Right cardiac atrium (tissue), 5 donors: ENCODE data around the gene FCN1. TPM values are rescaled to one million over a fixed set of nuclear protein-coding genes. Genes with fewer than 3 reads are reported as not detected.

ENCODE experiments used
- ATAC-seq, 2 donors: fragments of 200-7000 bp; cut with Tn5 transposase; one replicate each; pipeline versions ENCODE4 v1.8.0 to v1.9.1; 2020; ENCODE audit warnings: moderate library complexity in 2 of 2, mild to moderate bottlenecking in 1 of 2
- DNase-seq, 3 donors: peaks; one replicate each; pipeline ENCODE4 v3.0.0-alpha.2; 2020
- H3K27ac ChIP-seq: one replicate; pipeline ENCODE4 v1.5.1; 2013; ENCODE audit warnings: mild to moderate bottlenecking, low read length, control low read depth, moderate library complexity
- H3K27me3 ChIP-seq: one replicate; pipeline ENCODE4 v1.6.1; 2013; ENCODE audit not compliant: control insufficient read depth, insufficient read depth
- H3K4me1 ChIP-seq: one replicate; pipeline ENCODE4 v1.6.1; 2013; ENCODE audit warnings: low read length; ENCODE audit not compliant: control insufficient read depth, insufficient read depth
- H3K4me3 ChIP-seq: one replicate; pipeline ENCODE4 v1.5.1; 2013; ENCODE audit warnings: low read length, control low read depth
- H3K9me3 ChIP-seq: one replicate; pipeline ENCODE4 v1.6.1; 2013; ENCODE audit warnings: low read length; ENCODE audit not compliant: control insufficient read depth
- WGBS: extraction: QIAGEN DNeasy Blood & Tissue Kit; methylation state at CpG from one replicate; pipeline ENCODE4 v1.1.7; 2013; 5-methylcytosine and 5-hydroxymethylcytosine counted together
- intact Hi-C, 4 donors: fragments of 100-400 bp; cut with DNase I; formaldehyde crosslinking; loops; one replicate each; pipeline versions ENCODE4 v1.11.0 to v1.14.0; 2022 to 2023
- polyA plus RNA-seq: library from polyadenylated mRNA; stranded (reverse); fragments of 200-250 nt; gene quantifications from one replicate; pipeline ENCODE4 v1.2.3, GENCODE V29; 2013
- total RNA-seq, 4 donors: library from RNA; stranded (reverse); fragmentation: NEBNext Ultra II Directional; extraction: Animal tissue kit (Norgen Biotek cat#: 25700); gene quantifications; one replicate each; pipeline ENCODE4 v1.2.1, GENCODE V29; 2021
- donor health status: healthy with polysubstance abuse.
- donor health status: DM: no; HTN: yes; CAD: no.
- donor health status: DM: no; HTN: no; CAD: no.
- donor health status: DM: no; HTN: yes; CAD: no; lungs with severe emphysema.
- donor health status: DM: yes; HTN: yes; CAD: no.

Gene FCN1
- total and polyA plus RNA-seq, 5 donors = 1.4 to 6.0 (median 2.5) TPM

GRCh38 chr9:134935701-134936345 lies 18.1 kb upstream of the FCN1 start:
- Histone ChIP-seq H3K27ac (no peak overlapping the region), H3K4me1 (no peaks in the 10 kb centered on the region), H3K4me3 (no peak overlapping the region), H3K9me3 (no peaks in the 10 kb centered on the region), H3K27me3 (no peaks in the 10 kb centered on the region)
- WGBS = 81% methylated on average over 27 of the region's 27 CpGs
- ATAC-seq = no peak
- intact Hi-C loops = no loop called here
- DNase-seq = peak in 1 of 3 donors; percentile 7

GRCh38 chr9:134935056-134935640 lies 17.4 kb upstream of the FCN1 start:
- Histone ChIP-seq H3K27ac (no peak overlapping the region), H3K27me3 (no peaks in the 10 kb centered on the region), H3K9me3 (no peaks in the 10 kb centered on the region), H3K4me3 (no peak overlapping the region), H3K4me1 (no peaks in the 10 kb centered on the region)
- intact Hi-C loops = no loop called here
- DNase-seq (peak in 1 of 3 donors; percentile 23), ATAC-seq (no peak)
- 65% methylated on average over 17 of the region's 17 CpGs for WGBS

DNA sequence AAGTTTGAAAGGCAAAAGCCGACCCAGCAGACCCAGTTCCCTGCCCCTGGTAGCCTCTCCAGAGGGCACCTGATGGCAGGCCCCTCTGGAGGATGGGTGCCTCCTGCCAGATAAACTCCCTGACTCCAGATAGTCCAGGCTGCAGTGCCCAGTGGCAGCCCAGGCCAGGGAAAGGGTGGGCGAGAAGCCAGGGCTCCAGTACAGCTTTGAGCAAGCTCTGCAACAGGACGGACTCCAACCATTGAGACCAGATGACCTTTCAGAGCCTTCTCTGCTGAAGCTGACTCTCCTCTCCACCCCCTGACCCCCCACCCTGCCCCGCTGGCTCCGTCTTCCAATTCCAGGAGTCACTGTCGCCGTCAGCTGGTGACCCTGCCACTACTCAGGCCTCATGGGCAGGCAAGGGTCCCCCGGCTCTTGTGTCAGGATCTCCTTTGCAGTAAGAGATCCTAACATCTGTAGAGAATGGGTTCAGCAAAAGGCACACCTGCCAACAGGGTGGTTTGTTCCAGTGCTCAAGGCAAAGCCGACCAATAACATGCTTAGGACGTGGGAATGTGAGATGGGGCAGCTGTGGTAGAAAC lies 15.5 kb upstream of the FCN1 start:
- Histone ChIP-seq H3K27me3 (no peaks in the 10 kb centered on the region), H3K4me3 (no peak overlapping the region), H3K9me3 (no peaks in the 10 kb centered on the region), H3K4me1 (no peaks in the 10 kb centered on the region), H3K27ac (no peak overlapping the region)
- intact Hi-C loops = no loop called here
- DNase-seq (peak in 2 of 3 donors; percentile 31 to 35), ATAC-seq (no peak)
- 86% methylated on average over 10 of the region's 10 CpGs for WGBS

DNA sequence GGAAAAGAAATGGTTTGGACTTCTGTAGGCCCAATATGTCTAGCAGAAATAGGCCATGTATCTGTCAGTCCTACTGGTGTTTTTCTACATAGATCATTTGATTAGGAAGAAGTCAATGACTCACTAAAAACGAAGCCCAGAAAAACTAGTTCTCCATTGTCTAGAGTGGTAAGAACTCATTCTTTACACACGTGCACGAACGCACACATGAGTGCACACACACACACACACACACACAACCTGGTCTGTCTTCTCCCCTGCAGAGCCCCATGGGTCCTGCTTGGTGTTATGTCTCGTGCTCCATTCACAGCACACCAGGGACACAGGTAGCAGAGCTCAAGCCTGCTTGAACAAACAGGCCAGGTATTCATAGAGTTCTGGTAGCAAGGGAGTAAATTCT lies 14.9 kb upstream of the FCN1 start:
- 93% methylated on average over 5 of the region's 5 CpGs for WGBS
- no peak overlapping the region for H3K4me3 ChIP-seq
- no peaks in the 10 kb centered on the region for H3K4me1 ChIP-seq
- no peak overlapping the region for H3K27ac ChIP-seq
- no peak for ATAC-seq
- DNase-seq = no peak
- no peaks in the 10 kb centered on the region for H3K27me3 ChIP-seq
- intact Hi-C loops = no loop called here
- H3K9me3 ChIP-seq = no peaks in the 10 kb centered on the region

GRCh38 chr9:134932171-134932570 lies 14.5 kb upstream of the FCN1 start:
- Histone ChIP-seq H3K27ac (no peak overlapping the region), H3K4me3 (no peak overlapping the region), H3K4me1 (no peaks in the 10 kb centered on the region), H3K9me3 (no peaks in the 10 kb centered on the region), H3K27me3 (no peaks in the 10 kb centered on the region)
- no peak for ATAC-seq
- WGBS = 95% methylated on average over 12 of the region's 12 CpGs
- DNase-seq = no peak
- intact Hi-C loops = no loop called here

DNA sequence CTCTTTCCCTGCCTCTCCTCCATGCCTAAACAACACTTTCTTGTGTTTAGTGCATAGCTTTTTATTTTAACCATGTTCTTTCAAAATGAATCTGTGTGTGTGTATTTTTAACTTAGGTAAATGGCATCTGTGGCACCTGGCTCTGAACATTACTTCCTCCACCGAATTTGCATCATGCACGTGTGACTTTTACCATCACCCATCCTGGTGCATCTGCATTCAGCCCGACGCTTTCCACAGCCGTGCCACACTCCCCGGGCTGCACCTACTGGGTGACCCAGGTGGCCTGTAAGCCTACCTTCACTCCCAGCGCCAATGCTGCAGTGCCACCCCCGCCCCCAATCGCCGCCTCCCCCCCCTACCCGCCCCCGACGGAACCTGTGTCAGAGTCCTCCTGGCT lies 12.7 kb upstream of the FCN1 start:
- Histone ChIP-seq H3K27ac (no peak overlapping the region), H3K4me3 (no peak overlapping the region), H3K4me1 (no peaks in the 10 kb centered on the region), H3K9me3 (no peaks in the 10 kb centered on the region), H3K27me3 (no peaks in the 10 kb centered on the region)
- no peak for ATAC-seq
- WGBS = 84% methylated on average over 13 of the region's 13 CpGs
- intact Hi-C loops = no loop called here
- peak in 2 of 3 donors; percentile 14 to 50 for DNase-seq

GRCh38 chr9:134929193-134930158 lies 11.8 kb upstream of the FCN1 start:
- ATAC-seq (peak; percentile 79 to 83), DNase-seq (peak; percentile 56 to 74 (median 73))
- H3K27ac ChIP-seq = no peak overlapping the region
- intact Hi-C loops = no loop called here
- H3K9me3 ChIP-seq = no peaks in the 10 kb centered on the region
- no peak overlapping the region for H3K4me3 ChIP-seq
- no peaks in the 10 kb centered on the region for H3K27me3 ChIP-seq
- no peaks in the 10 kb centered on the region for H3K4me1 ChIP-seq
- 69% methylated on average over 13 of the region's 13 CpGs for WGBS

DNA sequence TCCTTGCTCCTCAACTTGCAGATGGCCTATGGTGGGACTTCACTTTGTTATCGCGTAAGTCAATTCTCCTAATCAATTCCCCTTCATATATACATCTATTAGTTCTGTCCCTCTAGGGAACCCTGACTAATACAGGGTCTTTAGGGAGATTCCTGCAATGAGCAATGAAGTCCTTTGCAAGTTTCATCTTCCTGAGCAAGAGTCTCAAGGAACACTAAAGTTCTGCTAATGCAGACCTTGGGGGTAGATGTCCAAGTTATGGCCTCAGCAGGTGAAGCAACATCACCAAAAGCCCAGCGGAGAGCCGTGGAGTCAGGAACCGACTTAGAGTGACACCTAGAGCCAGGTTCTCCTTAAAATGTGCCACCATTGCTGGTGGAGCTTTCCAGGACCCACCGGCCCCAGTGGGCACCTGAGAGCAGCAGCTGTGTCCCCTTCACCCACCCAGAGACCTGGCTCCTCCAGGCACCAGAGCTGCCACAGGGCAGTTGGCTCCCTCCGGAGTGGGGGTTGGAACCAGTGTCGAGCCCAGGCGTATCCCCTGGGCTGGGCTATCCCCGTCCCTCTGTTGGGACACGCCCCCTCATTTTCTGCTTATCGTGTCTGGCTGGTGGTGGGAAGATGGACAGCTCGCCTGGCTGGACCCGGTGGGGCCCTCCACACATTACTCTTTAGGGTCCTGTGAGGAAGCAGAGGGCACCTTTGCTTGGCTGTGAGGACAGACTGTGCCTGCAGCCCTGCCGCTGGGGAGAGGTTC lies 10.9 kb upstream of the FCN1 start:
- Histone ChIP-seq H3K27me3 (no peaks in the 10 kb centered on the region), H3K4me1 (no peaks in the 10 kb centered on the region), H3K27ac (no peak overlapping the region), H3K4me3 (no peak overlapping the region), H3K9me3 (no peaks in the 10 kb centered on the region)
- ATAC-seq (peak; percentile 32 to 38), DNase-seq (no peak)
- intact Hi-C loops = no loop called here
- 62% methylated on average over 15 of the region's 15 CpGs for WGBS

GRCh38 chr9:134925011-134925511 lies 7.3 kb upstream of the FCN1 start:
- Histone ChIP-seq H3K27me3 (no peaks in the 10 kb centered on the region), H3K4me1 (no peaks in the 10 kb centered on the region), H3K27ac (no peak overlapping the region), H3K9me3 (no peaks in the 10 kb centered on the region), H3K4me3 (no peak overlapping the region)
- intact Hi-C loops = no loop called here
- WGBS = 79% methylated on average over 7 of the region's 7 CpGs
- no peak for ATAC-seq
- peak in 1 of 3 donors; percentile 19 for DNase-seq

- intact Hi-C loops = no loop called here
- DNase-seq (peak in 1 of 3 donors; percentile 11), ATAC-seq (no peak)
- Histone ChIP-seq H3K4me3 (no peak overlapping the region), H3K27ac (no peak overlapping the region), H3K4me1 (no peaks in the 10 kb centered on the region), H3K9me3 (no peaks in the 10 kb centered on the region), H3K27me3 (no peaks in the 10 kb centered on the region)
- 85% methylated on average over 7 of the region's 7 CpGs for WGBS
Measured at GRCh38 chr9:134923466-134923865, 5.8 kb upstream of the FCN1 start.
